Transverse colon (tissue), 4 donors: ENCODE measurements around the gene FAM234A. TPM values are rescaled to one million over a fixed set of nuclear protein-coding genes. Genes with fewer than 3 reads are reported as not detected.

Experiments
- DNase-seq: peaks from one replicate; pipeline ENCODE4 v3.0.0-alpha.2; 2019
- H3K27ac ChIP-seq, 4 donors: fragments of 200-600 bp; sonication (generic); 2 replicates each; pipeline ENCODE4 v1.5.1; 2016 to 2018; ENCODE audit warnings: inconsistent platforms in 4 of 4
- H3K27me3 ChIP-seq: fragments of 200-600 bp; sonication (generic); 2 replicates; pipeline ENCODE4 v1.5.1; 2017; ENCODE audit warnings: inconsistent platforms
- H3K36me3 ChIP-seq, 4 donors: fragments of 200-600 bp; sonication (generic); 2 replicates each; pipeline ENCODE4 v1.5.1; 2017 to 2019; ENCODE audit warnings: inconsistent platforms in 4 of 4
- H3K4me1 ChIP-seq, 4 donors: fragments of 200-600 bp; sonication (generic); 2 replicates each; pipeline ENCODE4 v1.5.1; 2017 to 2020; ENCODE audit warnings: inconsistent platforms in 4 of 4
- H3K4me3 ChIP-seq, 4 donors: fragments of 200-600 bp; sonication (generic); 1 replicate in 1 of 4; 2 replicates in 3 of 4; pipeline versions ENCODE4 v1.5.1 to v1.6.1; 2017 to 2019; ENCODE audit warnings: inconsistent platforms in 4 of 4
- H3K9me3 ChIP-seq, 2 donors: fragments of 200-600 bp; sonication (generic); 2 replicates each; pipeline ENCODE4 v1.5.1; 2017 to 2019; ENCODE audit warnings: inconsistent platforms in 2 of 2
- EP300 ChIP-seq: sonication (generic); formaldehyde crosslinking; IDR thresholded peaks from one replicate; pipeline ENCODE4 v1.6.1; 2017; ENCODE audit warnings: antibody characterized with exemption, low read depth
- POLR2A ChIP-seq: fragments of 450-650 bp; IDR thresholded peaks from one replicate; pipeline ENCODE4 v1.6.1; 2016; ENCODE audit warnings: antibody characterized with exemption, mild to moderate bottlenecking, moderate library complexity
- POLR2AphosphoS5 ChIP-seq, 3 donors: sonication (generic); formaldehyde crosslinking; IDR thresholded peaks; one replicate each; pipeline ENCODE4 v1.6.1; 2016; ENCODE audit warnings: antibody characterized with exemption in 3 of 3
- WGBS, 2 donors: methylation state at CpG; one replicate each; pipeline ENCODE4 v1.1.5; 2018; ENCODE audit warnings: low coverage in 1 of 2; 5-methylcytosine and 5-hydroxymethylcytosine counted together
- in situ Hi-C, 4 donors: fragments of 200-750 bp; cut with MboI; loops; one replicate each; pipeline versions ENCODE4 v1.15.0 to v1.15.1; 2017; ENCODE audit warnings: low sequenced_read_pairs in 3 of 4, low pct_ligation_motif_present in 1 of 4, low pct_unique_long_range_greater_than_20kb in 1 of 4
- intact Hi-C: fragments of 100-400 bp; cut with DNase I; formaldehyde crosslinking; loops from one replicate; pipeline ENCODE4 v1.15.1; 2023; ENCODE audit warnings: low total_unique reads
- total RNA-seq, 4 donors: library from RNA; depleted of rRNA; stranded (reverse); fragments of >200 nt; gene quantifications; one replicate each; pipeline ENCODE4 v1.1.0, GENCODE V29; 2016
- TF ChIP-seq, protein P1 (sequence below), 5 experiments: fragments of 200-600 bp in 3 of 5; fragments of 450-650 bp in 2 of 5; sonication (generic) in 3 of 5; IDR thresholded peaks; 1 replicate in 2 of 5; 2 replicates in 3 of 5; pipeline ENCODE4 v1.5.1; 2016 to 2017; ENCODE audit warnings: antibody characterized with exemption in 5 of 5, inconsistent platforms in 3 of 5, mild to moderate bottlenecking in 2 of 5, moderate library complexity in 1 of 5

Gene FAM234A
- total RNA-seq, 4 donors from 2014 or later, result 55.4 to 328 (median 112) TPM

DNA sequence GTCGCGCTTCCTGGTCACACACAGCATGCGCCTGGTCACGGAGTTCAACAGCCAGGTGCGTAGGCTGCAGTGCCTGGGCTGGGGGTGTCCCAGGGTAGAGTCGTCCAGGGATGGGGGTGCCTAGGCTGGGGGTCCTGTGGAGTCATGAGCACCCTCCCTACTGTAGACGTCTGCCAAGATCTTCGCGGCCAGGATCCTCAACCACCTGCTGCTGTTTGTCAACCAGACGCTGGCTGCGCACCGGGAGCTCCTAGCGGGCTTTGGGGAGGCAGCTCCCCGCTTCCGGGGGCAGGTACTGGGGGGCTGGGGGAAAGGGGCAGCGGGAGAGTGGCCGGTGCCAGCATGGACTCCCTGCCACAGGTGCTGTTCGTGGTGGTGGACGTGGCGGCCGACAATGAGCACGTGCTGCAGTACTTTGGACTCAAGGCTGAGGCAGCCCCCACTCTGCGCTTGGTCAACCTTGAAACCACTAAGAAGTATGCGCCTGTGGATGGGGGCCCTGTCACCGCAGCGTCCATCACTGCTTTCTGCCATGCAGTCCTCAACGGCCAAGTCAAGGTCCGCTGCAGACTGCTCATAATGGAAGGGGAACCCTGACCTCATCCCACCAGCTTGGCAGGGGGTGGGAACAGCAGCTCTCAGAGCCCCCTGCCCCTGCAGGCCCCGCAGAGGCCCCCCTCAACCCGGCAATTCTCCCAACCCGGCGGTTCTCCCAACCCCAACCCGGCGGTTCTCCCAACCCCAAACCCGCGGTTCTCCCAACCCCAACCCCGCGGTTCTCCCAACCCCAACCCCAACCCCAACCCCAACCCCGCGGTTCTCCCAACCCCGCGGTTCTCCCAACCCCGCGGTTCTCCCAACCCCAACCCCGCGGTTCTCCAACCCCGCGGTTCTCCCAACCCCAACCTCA, 50.8 kb downstream of the FAM234A start:
- in situ Hi-C loops, result no loop called here
- H3K4me3 ChIP-seq, result no peak overlapping the region

DNA sequence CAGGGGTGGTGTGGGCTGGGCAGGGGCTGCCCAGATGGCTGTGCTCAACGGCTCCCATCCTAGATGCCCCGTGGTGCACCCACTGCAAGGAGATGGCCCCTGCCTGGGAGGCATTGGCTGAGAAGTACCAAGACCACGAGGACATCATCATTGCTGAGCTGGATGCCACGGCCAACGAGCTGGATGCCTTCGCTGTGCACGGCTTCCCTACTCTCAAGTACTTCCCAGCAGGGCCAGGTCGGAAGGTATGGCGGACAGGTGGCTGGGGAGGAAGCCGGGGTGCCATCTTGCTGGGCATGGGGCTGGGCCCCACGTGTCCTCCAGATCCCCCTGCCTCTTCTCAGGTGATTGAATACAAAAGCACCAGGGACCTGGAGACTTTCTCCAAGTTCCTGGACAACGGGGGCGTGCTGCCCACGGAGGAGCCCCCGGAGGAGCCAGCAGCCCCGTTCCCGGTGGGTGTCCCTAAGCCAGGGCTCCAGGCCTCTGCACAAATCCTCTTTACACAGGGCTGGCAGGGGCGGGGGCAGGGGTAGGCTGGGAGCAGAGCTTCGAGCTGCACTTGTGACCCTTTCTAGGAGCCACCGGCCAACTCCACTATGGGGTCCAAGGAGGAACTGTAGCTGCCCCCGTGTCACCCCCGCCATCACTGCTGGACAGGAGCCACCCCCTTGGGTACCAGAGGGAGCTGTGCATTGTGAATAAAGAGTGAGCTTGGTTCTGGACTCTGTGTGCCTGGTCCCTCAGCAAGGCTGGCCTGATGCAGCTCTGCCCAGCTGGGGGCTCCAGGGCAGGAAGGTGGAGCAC, 52.1 kb downstream of the FAM234A start:
- in situ Hi-C loops (no loop called here), intact Hi-C loops (no loop called here)
- H3K4me3 ChIP-seq, result no peak overlapping the region
- WGBS, 2 donors, result 86 to 100% methylated on average over 2 to 22 of the region's 22 CpGs
- H3K9me3 ChIP-seq, result no peaks in the 10 kb centered on the region
- TF ChIP-seq POLR2A, result no peak
- TF ChIP-seq, protein P1, sequence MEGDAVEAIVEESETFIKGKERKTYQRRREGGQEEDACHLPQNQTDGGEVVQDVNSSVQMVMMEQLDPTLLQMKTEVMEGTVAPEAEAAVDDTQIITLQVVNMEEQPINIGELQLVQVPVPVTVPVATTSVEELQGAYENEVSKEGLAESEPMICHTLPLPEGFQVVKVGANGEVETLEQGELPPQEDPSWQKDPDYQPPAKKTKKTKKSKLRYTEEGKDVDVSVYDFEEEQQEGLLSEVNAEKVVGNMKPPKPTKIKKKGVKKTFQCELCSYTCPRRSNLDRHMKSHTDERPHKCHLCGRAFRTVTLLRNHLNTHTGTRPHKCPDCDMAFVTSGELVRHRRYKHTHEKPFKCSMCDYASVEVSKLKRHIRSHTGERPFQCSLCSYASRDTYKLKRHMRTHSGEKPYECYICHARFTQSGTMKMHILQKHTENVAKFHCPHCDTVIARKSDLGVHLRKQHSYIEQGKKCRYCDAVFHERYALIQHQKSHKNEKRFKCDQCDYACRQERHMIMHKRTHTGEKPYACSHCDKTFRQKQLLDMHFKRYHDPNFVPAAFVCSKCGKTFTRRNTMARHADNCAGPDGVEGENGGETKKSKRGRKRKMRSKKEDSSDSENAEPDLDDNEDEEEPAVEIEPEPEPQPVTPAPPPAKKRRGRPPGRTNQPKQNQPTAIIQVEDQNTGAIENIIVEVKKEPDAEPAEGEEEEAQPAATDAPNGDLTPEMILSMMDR (IDR thresholded peaks at IDR 0.05), result no peak
- TF ChIP-seq EP300, result no peak
- TF ChIP-seq POLR2AphosphoS5 (IDR thresholded peaks at IDR 0.05), result no peak
- no peak overlapping the region for H3K27ac ChIP-seq
- peaks cover 17% of the 10 kb centered on the region for H3K27me3 ChIP-seq
- H3K4me1 ChIP-seq, result peaks cover 0 to 2% (median 0%) of the 10 kb centered on the region in 4 donors
- peaks cover 0 to 25% (median 6%) of the 10 kb centered on the region in 4 donors for H3K36me3 ChIP-seq
- no peak for DNase-seq

More for the DNA sequence above, 50.8 kb downstream of the FAM234A start:
- Histone ChIP-seq H3K4me1 (peaks cover 6 to 13% (median 7%) of the 10 kb centered on the region in 4 donors), H3K36me3 (peaks cover 0 to 20% (median 6%) of the 10 kb centered on the region in 4 donors), H3K27ac (no peak overlapping the region), H3K9me3 (no peaks in the 10 kb centered on the region), H3K27me3 (peaks cover 29% of the 10 kb centered on the region)
- TF ChIP-seq, protein P1 (IDR thresholded peaks at IDR 0.05), result no peak
- TF ChIP-seq POLR2AphosphoS5 (IDR thresholded peaks at IDR 0.05), result no peak
- TF ChIP-seq EP300, result no peak
- TF ChIP-seq POLR2A, result no peak
- 84 to 90% methylated on average over 4 to 48 of the region's 48 CpGs for WGBS, 2 donors
- DNase-seq, result no peak
- intact Hi-C loops, result no loop called here

DNA sequence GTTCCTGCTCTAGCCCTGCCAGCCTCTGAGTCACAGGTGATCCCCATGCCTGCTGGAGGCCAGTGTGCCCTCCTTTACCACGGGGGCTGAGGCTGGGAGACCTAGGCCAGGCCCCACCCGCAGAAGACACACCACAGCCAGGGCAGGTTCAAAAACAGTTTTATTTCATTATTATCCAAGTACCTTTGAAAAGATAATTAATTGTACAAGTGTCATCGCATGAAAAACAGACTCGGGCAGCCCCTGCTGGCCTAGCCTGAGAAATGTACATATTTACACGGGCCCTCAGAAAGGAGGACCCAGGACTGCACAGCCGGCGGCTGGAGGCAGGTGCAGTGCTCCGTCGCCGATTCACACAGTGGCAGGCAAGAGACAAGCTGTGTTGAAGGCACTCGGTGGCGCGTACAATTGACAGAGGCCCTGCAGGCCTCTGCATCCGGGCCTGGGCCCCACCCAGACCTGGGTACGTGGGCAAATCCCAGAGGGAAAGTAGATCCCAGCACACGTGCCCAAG, 52.7 kb downstream of the FAM234A start:
- no peak for TF ChIP-seq POLR2A
- TF ChIP-seq, protein P1 (IDR thresholded peaks at IDR 0.05), result peak in 2 of 5 experiments; percentile 7 to 8
- DNase-seq, result no peak
- H3K4me3 ChIP-seq, result no peak overlapping the region
- H3K27ac ChIP-seq, result no peak overlapping the region
- intact Hi-C loops, result no loop called here
- H3K27me3 ChIP-seq, result peaks cover 10% of the 10 kb centered on the region
- in situ Hi-C loops, result no loop called here
- H3K9me3 ChIP-seq, result no peaks in the 10 kb centered on the region
- peaks cover 0 to 27% (median 7%) of the 10 kb centered on the region in 4 donors for H3K36me3 ChIP-seq
- no peaks in the 10 kb centered on the region for H3K4me1 ChIP-seq
- WGBS, 2 donors, result 81% methylated on average over 16 of the region's 16 CpGs; no CpG with 5 or more reads in 1 of the 2 donors
